HepG2 (cell line): ENCODE data around the gene MAPK12. TPM values are rescaled to one million over a fixed set of nuclear protein-coding genes. Genes with fewer than 3 reads are reported as not detected.

Experiments used
- AGO1 ChIP-seq: fragments of 200-400 bp; formaldehyde crosslinking; IDR thresholded peaks from 2 replicates; pipeline ENCODE4 v1.6.1; 2017; ENCODE audit warnings: mild to moderate bottlenecking, low read depth, low read length, moderate library complexity; ENCODE audit not compliant: poor library complexity, severe bottlenecking
- CTCF ChIP-seq: sonication (generic); formaldehyde crosslinking; IDR thresholded peaks from 2 replicates; pipeline ENCODE4 v1.5.0; 2020; ENCODE audit warnings: mild to moderate bottlenecking, missing genetic modification reagents, moderate library complexity
- GMEB2 ChIP-seq: IDR thresholded peaks from 2 replicates; pipeline ENCODE4 v1.6.1; 2016; ENCODE audit warnings: missing biosample characterization, missing genetic modification reagents, low read depth
- JUN ChIP-seq: sonication (generic); formaldehyde crosslinking; IDR thresholded peaks from 2 replicates; pipeline ENCODE4 v1.4.0; 2020; ENCODE audit warnings: mild to moderate bottlenecking, missing genetic modification reagents
- RAD21 ChIP-seq: fragments of 450-650 bp; formaldehyde crosslinking; IDR thresholded peaks from 2 replicates; pipeline ENCODE4 v1.5.0; 2020; ENCODE audit warnings: mild to moderate bottlenecking
- XRCC5 ChIP-seq: fragments of 200-400 bp; formaldehyde crosslinking; optimal IDR thresholded peaks from 2 replicates; pipeline ENCODE3; 2017; ENCODE audit warnings: mild to moderate bottlenecking, low read length
- ZBTB2 ChIP-seq: sonication (generic); formaldehyde crosslinking; IDR thresholded peaks from 2 replicates; pipeline ENCODE4 v1.8.0; 2022; ENCODE audit warnings: low read depth, missing genetic modification reagents
- ZFP36L2 ChIP-seq: sonication (generic); formaldehyde crosslinking; IDR thresholded peaks from 2 replicates; pipeline ENCODE4 v1.4.0; 2020; ENCODE audit warnings: missing genetic modification reagents
- ZNF687 ChIP-seq: sonication (generic); formaldehyde crosslinking; IDR thresholded peaks from 2 replicates; pipeline ENCODE4 v1.5.1; 2020; ENCODE audit warnings: mild to moderate bottlenecking, missing genetic modification reagents, moderate library complexity
- ZNF768 ChIP-seq: sonication (generic); formaldehyde crosslinking; IDR thresholded peaks from 2 replicates; pipeline ENCODE4 v1.4.0; 2020; ENCODE audit warnings: missing genetic modification reagents
- polyA plus RNA-seq, 8 experiments: library from polyadenylated mRNA; depleted of rRNA in 3 of 8; stranded (reverse) in 7 of 8; unstranded in 1 of 8; fragments of >200 nt; fragmentation: Illumina TruSeq in 4 of 8; extraction: Trizol in 4 of 8; gene quantifications; 2 replicates each; pipeline versions ENCODE4 v1.2.1 to v1.2.3, GENCODE V29; 2011 to 2016; ENCODE audit warnings: low read depth in 4 of 8, missing spikeins in 1 of 8, mixed read lengths in 1 of 8; ENCODE audit not compliant: insufficient read depth in 1 of 8
- total RNA-seq, 5 experiments: library from RNA; depleted of rRNA; stranded (reverse); fragments of >200 nt; fragmentation: Illumina TruSeq; extraction: Trizol; gene quantifications; 2 replicates each; pipeline ENCODE4 v1.2.3, GENCODE V29; 2016; ENCODE audit warnings: low read depth in 1 of 5
- TF ChIP-seq, protein P1 (sequence below): sonication (generic); formaldehyde crosslinking; IDR thresholded peaks from 2 replicates; pipeline ENCODE4; 2020; ENCODE audit warnings: missing genetic modification reagents, mild to moderate bottlenecking, borderline replicate concordance
- TF ChIP-seq, protein P2 (sequence below): sonication (generic); formaldehyde crosslinking; IDR thresholded peaks from 2 replicates; pipeline ENCODE4 v1.4.0; 2020; ENCODE audit warnings: missing genetic modification reagents
- TF ChIP-seq, protein P3 (sequence below): sonication (generic); formaldehyde crosslinking; IDR thresholded peaks from 2 replicates; pipeline ENCODE4 v1.5.1; 2020; ENCODE audit warnings: mild to moderate bottlenecking, moderate library complexity, missing genetic modification reagents

MAPK12 gene
- total and polyA plus RNA-seq, 2 of the 13 experiments (the other 11 are each of a cell fraction or from before 2014, with no cell fraction given), result 22.2 to 23.3 TPM

- TF ChIP-seq ZNF687 (CRISPR knock-in tag), result peak; percentile 36; the same call in 1 of the 2 replicates
- no peak for TF ChIP-seq ZFP36L2 (CRISPR knock-in tag)
- TF ChIP-seq JUN (CRISPR knock-in tag), result no peak
- TF ChIP-seq, protein P1, sequence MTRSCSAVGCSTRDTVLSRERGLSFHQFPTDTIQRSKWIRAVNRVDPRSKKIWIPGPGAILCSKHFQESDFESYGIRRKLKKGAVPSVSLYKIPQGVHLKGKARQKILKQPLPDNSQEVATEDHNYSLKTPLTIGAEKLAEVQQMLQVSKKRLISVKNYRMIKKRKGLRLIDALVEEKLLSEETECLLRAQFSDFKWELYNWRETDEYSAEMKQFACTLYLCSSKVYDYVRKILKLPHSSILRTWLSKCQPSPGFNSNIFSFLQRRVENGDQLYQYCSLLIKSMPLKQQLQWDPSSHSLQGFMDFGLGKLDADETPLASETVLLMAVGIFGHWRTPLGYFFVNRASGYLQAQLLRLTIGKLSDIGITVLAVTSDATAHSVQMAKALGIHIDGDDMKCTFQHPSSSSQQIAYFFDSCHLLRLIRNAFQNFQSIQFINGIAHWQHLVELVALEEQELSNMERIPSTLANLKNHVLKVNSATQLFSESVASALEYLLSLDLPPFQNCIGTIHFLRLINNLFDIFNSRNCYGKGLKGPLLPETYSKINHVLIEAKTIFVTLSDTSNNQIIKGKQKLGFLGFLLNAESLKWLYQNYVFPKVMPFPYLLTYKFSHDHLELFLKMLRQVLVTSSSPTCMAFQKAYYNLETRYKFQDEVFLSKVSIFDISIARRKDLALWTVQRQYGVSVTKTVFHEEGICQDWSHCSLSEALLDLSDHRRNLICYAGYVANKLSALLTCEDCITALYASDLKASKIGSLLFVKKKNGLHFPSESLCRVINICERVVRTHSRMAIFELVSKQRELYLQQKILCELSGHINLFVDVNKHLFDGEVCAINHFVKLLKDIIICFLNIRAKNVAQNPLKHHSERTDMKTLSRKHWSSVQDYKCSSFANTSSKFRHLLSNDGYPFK (CRISPR knock-in tag), result 0 out of 2 replicates have a peak, but pooled peaks have one; percentile 19
- TF ChIP-seq RAD21 (CRISPR knock-in tag), result peak; percentile 75
- peak; percentile 86 for TF ChIP-seq CTCF (CRISPR knock-in tag)
- TF ChIP-seq, protein P2, sequence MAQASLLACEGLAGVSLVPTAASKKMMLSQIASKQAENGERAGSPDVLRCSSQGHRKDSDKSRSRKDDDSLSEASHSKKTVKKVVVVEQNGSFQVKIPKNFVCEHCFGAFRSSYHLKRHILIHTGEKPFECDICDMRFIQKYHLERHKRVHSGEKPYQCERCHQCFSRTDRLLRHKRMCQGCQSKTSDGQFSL (CRISPR knock-in tag), result 0 out of 2 replicates have a peak, but pooled peaks have one; percentile 41
- peak; percentile 11 for TF ChIP-seq AGO1
- TF ChIP-seq ZBTB2, result no peak
- TF ChIP-seq ZNF768 (CRISPR knock-in tag), result peak; percentile 50; the same call in 1 of the 2 replicates
- TF ChIP-seq, protein P3, sequence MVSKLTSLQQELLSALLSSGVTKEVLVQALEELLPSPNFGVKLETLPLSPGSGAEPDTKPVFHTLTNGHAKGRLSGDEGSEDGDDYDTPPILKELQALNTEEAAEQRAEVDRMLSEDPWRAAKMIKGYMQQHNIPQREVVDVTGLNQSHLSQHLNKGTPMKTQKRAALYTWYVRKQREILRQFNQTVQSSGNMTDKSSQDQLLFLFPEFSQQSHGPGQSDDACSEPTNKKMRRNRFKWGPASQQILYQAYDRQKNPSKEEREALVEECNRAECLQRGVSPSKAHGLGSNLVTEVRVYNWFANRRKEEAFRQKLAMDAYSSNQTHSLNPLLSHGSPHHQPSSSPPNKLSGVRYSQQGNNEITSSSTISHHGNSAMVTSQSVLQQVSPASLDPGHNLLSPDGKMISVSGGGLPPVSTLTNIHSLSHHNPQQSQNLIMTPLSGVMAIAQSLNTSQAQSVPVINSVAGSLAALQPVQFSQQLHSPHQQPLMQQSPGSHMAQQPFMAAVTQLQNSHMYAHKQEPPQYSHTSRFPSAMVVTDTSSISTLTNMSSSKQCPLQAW, result 0 out of 2 replicates have a peak, but pooled peaks have one; percentile 26
- peak; percentile 40 for TF ChIP-seq XRCC5
- TF ChIP-seq GMEB2 (CRISPR knock-in tag), result no peak
- TF ChIP-seq, all 625 proteins: peak for 15
Observed at GRCh38 chr22:50209893-50210292, 51.6 kb downstream of the MAPK12 start (continued).
